Stimulated activated CD4-positive, alpha-beta T cell treated with anti-CD3 and anti-CD28 coated beads, Interleukin-1b, Interleukin-23, amount 100 ng/mL, for 1 hour (primary cell): ENCODE measurements around the gene CHMP2B.

Experiments used
- DNase-seq, 2 donors: peaks; one replicate each; pipeline ENCODE4 v3.0.0-alpha.2; 2020; ENCODE audit warnings: low read depth in 2 of 2

Gene CHMP2B

GRCh38 chr3:87227104-87227834 is at the start of gene CHMP2B:
TSS of gene CHMP2B (plus strand) at chr3:87227309. CDS start at chr3:87227523, 214 bp downstream.
- DNase-seq, result peak; percentile 70 to 84

DNA sequence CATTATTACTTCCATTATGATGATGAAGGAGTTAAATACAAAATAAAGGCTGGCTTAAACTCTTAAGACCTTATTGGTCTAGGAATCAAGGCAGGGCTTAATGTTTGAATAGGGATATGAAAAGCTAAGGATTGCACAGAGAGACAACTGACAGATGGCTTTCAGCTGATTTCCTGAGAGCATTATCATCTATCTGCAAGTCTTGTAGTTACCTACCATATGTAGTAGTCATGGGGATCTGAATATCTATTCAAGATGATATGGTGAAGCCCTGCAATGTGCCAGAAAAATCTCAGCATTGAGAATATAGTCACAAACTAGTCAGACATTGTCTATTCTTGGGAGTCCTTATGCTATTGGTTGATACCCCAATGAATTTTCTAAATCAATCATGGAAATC is 47.5 kb upstream of the CHMP2B start:
- DNase-seq, result no peak

DNA sequence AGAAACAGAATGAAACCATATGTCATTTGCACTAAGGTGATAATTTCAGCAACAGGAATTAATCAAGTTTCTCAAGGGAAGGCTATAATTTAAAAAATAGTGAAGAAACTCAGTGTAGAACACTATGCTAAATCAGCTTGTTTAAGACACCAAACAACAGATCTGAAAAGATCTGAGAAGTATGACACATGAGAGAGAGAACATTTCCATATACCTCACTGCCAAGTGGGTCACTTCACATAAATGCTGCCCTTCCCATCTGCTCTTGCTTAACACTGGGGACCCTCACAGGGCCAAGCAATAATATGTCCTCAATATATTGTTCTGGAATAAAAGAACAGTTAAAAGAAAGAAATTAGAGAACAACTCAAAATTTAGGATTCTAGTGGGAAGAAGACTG is 45.6 kb upstream of the CHMP2B start:
- no peak for DNase-seq

GRCh38 chr3:87182023-87182422 is 45.1 kb upstream of the CHMP2B start:
- DNase-seq, result no peak

GRCh38 chr3:87186608-87187159 is 40.4 kb upstream of the CHMP2B start:
- DNase-seq, result no peak

- DNase-seq, result no peak
Observed at GRCh38 chr3:87191175-87191574, 35.9 kb upstream of the CHMP2B start.

DNA sequence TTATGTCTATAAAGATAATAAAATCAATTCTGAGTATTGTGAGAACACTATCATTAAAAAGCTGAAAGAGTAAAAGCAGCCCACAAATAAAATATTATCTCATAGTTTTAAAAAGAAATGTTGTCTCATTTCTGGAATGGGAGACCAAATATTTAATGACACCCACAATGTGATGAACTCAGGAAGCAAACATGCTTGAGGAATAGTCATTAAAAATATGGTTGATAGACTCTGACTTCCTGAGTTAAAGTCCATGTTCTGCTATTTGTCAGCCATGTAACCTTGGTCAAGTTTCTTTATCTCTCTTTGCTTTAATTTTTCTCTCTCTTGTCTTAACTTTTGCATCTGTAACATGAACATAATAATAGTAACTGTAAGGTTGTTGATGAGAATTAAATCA is 35.5 kb upstream of the CHMP2B start:
- no peak for DNase-seq

DNA sequence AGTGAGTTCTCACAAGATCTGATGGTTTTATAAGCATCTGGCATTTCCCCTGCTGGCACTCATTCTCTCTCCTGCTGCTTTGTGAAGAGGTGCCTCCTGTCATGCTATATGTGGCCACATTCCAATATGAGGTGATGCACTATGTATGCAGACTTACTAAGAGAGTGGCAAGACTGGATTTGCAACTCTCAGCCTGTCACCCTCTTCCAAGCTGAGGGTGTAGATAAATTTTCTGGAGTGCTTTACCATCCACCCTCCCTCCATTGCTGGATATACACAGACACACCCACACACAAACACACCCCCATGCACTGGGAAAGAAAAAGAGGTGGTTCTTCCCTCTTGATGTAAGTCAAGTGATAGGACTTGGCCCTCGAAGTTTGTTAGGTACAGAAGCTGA is 30.2 kb upstream of the CHMP2B start:
- DNase-seq, result no peak

- no peak for DNase-seq
Observed at GRCh38 chr3:87197531-87197930, 29.6 kb upstream of the CHMP2B start.

DNA sequence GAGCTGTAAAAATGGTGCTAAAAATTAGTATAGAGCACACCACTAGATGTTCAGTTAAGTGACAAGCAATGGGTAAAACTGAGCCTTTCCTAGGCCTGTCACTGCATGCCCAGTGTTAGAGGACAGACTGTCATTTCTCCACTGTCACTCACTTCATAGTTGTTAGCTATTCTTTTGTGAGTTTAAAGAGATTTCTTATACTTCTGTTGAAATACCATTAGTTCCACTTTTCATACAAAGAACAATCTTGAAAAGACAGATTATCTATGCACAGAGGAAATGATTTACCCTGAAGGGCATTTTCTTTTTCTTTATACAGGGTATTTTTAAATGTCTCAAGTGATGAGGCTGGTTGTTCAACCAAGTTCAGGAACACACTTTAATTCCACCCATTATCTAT is 28.3 kb upstream of the CHMP2B start:
- DNase-seq, result no peak

DNA sequence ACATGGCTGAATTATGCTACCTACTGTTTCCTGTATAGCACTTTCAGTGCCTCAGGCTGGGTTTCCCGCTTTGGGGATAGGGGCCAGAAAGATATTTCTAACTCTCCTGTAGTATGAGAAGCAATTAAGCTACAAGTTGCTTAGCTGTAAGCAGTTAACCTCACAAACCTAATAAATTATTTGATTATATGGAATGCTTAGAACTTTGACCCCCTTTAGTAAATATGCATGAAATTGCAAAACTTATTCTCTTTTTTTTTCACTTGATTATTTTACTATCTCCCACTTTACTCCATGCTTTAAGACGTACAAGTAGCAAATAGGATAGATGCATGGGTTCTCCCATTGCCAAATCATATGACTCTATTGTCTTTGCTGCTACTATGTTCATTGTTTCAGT is 27.5 kb upstream of the CHMP2B start:
- no peak for DNase-seq

DNA sequence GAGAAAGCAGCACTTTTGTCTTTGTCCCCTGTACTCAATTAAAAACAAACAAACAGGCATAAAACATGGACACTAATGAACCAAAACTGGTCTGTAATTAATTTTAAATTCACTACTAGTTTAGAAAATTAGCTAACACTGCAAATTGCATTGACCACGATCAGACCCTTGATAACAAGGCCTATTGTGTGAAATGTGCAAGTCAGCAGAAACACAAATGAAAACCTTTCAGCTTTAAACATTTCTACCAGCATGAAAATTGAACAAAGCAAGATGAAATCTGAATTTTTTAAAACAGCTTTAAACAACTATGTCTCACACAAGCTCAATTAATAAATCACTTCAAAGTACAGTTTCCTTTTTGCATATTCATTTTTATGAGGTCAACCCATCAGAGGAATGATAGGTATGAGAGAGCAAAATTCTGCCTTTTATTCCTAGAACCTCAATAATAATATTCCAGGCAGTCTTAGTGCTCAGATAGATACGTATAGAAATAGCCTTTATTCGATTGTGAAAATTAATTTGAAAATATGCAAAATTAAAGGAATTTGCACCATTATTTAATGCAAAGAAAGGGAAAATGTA is 27.0 kb upstream of the CHMP2B start:
- no peak for DNase-seq

DNA sequence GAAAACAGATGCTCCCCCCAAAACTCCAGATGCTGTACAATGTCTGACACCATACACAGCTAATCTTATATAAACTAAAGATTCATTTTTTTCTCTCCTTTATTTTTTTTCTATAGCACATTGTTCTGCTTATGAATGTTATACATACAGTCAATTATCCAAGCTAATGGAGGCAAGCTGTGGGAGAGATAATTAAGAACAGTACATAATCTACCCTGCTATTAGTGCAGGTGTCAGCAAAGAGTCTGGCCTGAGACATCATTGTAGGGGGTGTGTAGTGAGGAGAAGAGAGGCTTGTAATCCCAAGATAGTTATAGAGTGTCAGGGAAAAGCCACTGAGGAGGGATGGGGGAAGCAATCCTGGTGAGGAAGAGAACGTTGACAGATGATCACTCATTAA is 25.4 kb upstream of the CHMP2B start:
- no peak for DNase-seq

- no peak for DNase-seq
Observed at GRCh38 chr3:87203809-87204208, 23.3 kb upstream of the CHMP2B start.

- no peak for DNase-seq
Observed at GRCh38 chr3:87206070-87206469, 21.0 kb upstream of the CHMP2B start.

DNA sequence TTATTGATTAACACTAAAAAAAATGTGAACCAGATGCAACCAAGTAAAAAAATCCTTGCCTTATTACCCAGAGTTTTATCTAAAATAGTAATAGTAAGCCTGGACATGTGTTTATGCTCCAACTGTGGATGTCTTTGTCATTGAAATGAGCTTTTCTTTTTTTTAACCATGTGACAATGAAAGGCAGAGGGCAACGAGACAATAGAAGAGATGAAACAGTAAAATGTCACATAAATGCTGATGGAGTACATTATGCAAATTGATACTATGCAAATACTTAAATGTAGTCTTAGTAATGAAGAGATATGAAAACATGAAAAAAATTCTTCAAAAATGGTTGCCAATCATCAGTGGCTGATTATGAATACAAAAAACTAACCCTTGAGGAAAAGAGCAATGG is 20.5 kb upstream of the CHMP2B start:
- DNase-seq, result no peak

GRCh38 chr3:87207460-87207859 is 19.6 kb upstream of the CHMP2B start:
- no peak for DNase-seq

DNA sequence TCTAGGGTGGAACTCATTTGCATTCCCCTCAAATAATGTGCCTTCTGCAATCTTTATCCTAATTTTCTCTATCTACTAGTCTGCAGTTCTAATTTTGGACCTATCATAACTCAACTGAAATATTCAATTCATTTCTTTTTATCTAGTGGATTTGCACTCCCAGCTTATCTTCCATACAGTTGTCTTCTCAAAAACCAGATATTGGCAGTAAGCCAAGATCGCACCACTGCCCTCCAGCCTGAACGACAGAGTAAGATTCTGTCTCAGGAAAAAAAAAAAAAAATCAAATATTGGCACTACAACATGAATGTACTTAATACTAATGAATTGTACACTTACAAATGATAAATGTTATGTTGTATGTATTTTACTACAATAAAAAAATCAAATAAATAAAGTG is 18.0 kb upstream of the CHMP2B start:
- no peak for DNase-seq

DNA sequence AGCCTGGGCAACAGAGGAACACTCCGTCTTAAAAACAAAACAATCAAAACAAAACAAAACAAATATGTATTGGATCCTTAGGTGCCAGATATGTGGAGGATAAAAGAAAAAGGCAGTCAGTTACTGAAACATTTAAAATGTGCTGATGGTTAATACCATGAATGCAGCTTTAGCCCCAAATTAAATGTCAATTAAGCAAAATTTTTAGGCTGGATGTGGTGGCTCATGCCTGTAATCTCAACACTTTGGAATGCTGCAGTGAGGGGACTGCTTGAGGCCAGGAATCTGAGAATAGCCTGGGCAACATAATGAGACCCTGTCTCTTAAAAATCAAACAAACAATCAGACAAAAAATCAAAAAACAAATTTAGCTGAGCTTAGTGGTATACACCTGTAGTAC is 8.5 kb upstream of the CHMP2B start:
- no peak for DNase-seq

- DNase-seq, result no peak
Observed at GRCh38 chr3:87219611-87220010, 7.5 kb upstream of the CHMP2B start.

- DNase-seq, result no peak
Observed at GRCh38 chr3:87225659-87226058, 1.4 kb upstream of the CHMP2B start.

- DNase-seq, result no peak
Observed at GRCh38 chr3:87227835-87228144, 681 bp downstream of the CHMP2B start.

DNA sequence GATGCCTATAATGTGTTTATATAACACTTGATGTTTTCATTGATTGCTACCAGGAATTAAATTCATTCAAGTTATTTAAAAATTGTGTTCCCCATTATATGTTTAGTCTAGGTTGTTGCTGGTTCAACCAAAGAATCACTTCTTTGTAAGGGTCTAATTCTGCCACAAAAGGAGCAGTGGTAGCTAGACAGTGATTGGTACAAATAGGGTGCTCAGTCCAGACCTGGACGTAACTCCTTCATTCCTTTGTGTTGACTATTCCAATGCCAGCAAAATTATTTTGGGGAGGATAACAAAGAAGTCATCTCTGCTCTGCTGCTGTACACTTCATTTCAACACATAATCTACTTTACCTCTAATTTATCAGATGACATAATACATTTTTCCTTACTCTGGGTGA is 1.2 kb downstream of the CHMP2B start:
- no peak for DNase-seq

DNA sequence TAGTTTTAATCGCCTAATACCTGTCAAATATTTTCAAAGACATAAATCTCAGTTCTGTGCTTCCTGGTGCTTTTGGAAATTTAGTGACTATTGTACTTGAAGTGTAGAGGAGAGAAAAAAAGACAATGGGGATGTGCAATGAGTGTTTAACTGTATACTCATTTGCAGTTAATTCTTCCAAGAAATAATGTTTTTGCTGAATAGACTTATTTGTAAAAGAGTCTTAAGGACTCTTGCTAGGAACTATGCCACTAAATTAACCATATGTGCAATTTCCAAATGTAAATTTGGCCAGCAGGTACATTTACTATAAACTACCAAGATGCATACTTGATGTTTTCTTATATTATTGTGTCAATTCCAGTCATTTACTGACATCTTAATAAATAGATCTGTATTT is 2.0 kb downstream of the CHMP2B start:
- no peak for DNase-seq
